ENCODE results near the gene FANCB. TPM values are rescaled to one million over a fixed set of nuclear protein-coding genes. Genes with fewer than 3 reads are reported as not detected.

Gene FANCB
- total RNA-seq, 2 experiments from 2014 or later: 9.9 to 12.0 TPM

GRCh38 chrX:14883826-14884225 lies 11.0 kb upstream of the FANCB start:
- Mint-ChIP-seq H3K27me3 (no peaks in the 10 kb centered on the region), H3K4me3 (no peak overlapping the region), H3K9me3 (peaks cover 1% of the 10 kb centered on the region), H3K4me1 (peaks cover 1% of the 10 kb centered on the region), H3K27ac (no peak overlapping the region), H3K36me3 (peaks cover 10% of the 10 kb centered on the region)
- no peak for ATAC-seq (ENCODE audit: low read depth)
- POLR2A ChIA-PET: no interaction called here
- no peak for DNase-seq

DNA sequence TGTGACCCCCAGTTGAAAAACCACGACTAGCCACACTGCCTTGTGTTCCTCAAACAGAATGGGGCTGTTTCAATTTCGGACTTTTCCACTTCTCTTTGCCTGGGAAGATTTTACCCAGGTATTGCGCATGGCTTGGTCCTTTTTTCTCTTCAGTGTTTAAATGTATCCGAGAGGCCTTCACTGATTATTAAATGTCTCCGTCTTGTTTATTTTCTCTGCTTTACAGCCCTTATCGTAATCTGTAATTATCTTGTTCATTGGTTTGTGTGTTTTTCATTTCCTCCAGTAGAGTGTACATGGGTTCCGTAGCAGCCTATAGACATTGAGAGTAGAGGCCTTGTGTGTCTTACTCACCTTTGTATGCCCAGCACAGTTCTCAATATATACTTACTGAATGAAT lies 2.8 kb upstream of the FANCB start:
- DNase-seq: no peak
- POLR2A ChIA-PET: no interaction called here
- Mint-ChIP-seq H3K4me1 (peaks cover 19% of the 10 kb centered on the region), H3K36me3 (peaks cover 15% of the 10 kb centered on the region), H3K27me3 (no peaks in the 10 kb centered on the region), H3K27ac (no peak overlapping the region), H3K4me3 (no peak overlapping the region), H3K9me3 (no peaks in the 10 kb centered on the region)
- no peak for ATAC-seq (ENCODE audit: low read depth)

- POLR2A ChIA-PET: interaction anchor here (1.1 to 1.5 kb wide), 2 partner anchors 13 to 1181 kb away, joined by 3 read pairs; no protein-coding TSS in a partner anchor
- no peaks in the 10 kb centered on the region for H3K27me3 Mint-ChIP-seq
- H3K4me3 Mint-ChIP-seq: peak overlapping the region; percentile 84
- ATAC-seq (ENCODE audit: low read depth): no peak
- peak overlapping the region; percentile 87 for H3K27ac Mint-ChIP-seq
- no peaks in the 10 kb centered on the region for H3K9me3 Mint-ChIP-seq
- H3K4me1 Mint-ChIP-seq: peaks cover 26% of the 10 kb centered on the region
- peaks cover 19% of the 10 kb centered on the region for H3K36me3 Mint-ChIP-seq
- DNase-seq: no peak
These were observed 794 bp upstream of the FANCB start for GRCh38 chrX:14873676-14874049.

DNA sequence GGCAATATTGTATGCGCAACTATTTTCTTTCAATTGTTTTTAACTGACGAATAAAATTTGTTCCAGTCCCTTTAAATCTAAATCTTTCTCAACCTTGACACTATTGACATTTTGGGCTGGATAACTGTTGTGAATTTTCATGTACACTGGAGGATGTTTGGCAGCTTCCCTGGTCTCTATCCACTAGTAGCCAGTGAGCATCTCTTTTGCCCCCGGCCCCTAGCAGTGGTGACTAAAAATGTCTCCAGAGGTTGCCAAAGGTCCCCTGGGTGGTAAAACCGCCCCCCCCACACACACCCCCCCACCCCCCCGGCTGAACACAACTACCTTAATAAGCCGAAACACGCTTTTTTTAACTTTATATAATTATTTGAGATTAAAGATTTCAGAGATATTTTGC lies 514 bp downstream of the FANCB start:
- Mint-ChIP-seq H3K36me3 (peaks cover 29% of the 10 kb centered on the region), H3K27ac (no peak overlapping the region), H3K4me3 (peak overlapping the region; percentile 84), H3K4me1 (peaks cover 26% of the 10 kb centered on the region), H3K27me3 (no peaks in the 10 kb centered on the region), H3K9me3 (peaks cover 2% of the 10 kb centered on the region)
- ATAC-seq (ENCODE audit: low read depth) (no peak), DNase-seq (no peak)
- POLR2A ChIA-PET: interaction anchor here (0.8 to 1.5 kb wide), 2 partner anchors 11 to 462 kb away, joined by 3 to 5 read pairs; no protein-coding TSS in a partner anchor

DNA sequence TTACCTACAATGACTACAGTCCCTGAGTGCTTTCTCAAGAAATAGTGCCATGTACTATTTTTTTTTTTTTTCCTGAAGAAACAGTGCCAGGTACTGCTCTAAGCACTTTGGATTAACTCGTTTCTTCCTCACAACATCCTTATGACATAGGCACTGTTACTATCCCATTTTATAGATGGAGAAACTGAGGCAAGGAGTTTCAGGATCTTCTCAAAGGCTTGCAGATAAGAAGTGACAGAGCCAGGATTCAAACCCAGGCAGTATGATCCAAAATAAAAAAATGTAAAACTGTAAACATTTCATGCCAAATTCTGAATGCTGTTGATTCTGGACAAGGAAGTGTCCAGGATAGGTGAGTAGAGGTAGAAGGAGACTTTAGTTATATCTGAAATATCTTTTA lies 1.1 kb downstream of the FANCB start:
- POLR2A ChIA-PET: no interaction called here
- no peak overlapping the region for H3K27ac Mint-ChIP-seq
- no peaks in the 10 kb centered on the region for H3K27me3 Mint-ChIP-seq
- peaks cover 30% of the 10 kb centered on the region for H3K36me3 Mint-ChIP-seq
- peaks cover 25% of the 10 kb centered on the region for H3K4me1 Mint-ChIP-seq
- H3K9me3 Mint-ChIP-seq: peaks cover 2% of the 10 kb centered on the region
- peak overlapping the region; percentile 84 for H3K4me3 Mint-ChIP-seq
- DNase-seq: no peak
- no peak for ATAC-seq (ENCODE audit: low read depth)

GRCh38 chrX:14865201-14865600 lies 7.7 kb downstream of the FANCB start:
- DNase-seq (no peak), ATAC-seq (ENCODE audit: low read depth) (no peak)
- Mint-ChIP-seq H3K4me1 (peaks cover 5% of the 10 kb centered on the region), H3K36me3 (peaks cover 30% of the 10 kb centered on the region), H3K9me3 (peaks cover 2% of the 10 kb centered on the region), H3K27me3 (no peaks in the 10 kb centered on the region), H3K27ac (no peak overlapping the region), H3K4me3 (no peak overlapping the region)
- POLR2A ChIA-PET: no interaction called here

DNA sequence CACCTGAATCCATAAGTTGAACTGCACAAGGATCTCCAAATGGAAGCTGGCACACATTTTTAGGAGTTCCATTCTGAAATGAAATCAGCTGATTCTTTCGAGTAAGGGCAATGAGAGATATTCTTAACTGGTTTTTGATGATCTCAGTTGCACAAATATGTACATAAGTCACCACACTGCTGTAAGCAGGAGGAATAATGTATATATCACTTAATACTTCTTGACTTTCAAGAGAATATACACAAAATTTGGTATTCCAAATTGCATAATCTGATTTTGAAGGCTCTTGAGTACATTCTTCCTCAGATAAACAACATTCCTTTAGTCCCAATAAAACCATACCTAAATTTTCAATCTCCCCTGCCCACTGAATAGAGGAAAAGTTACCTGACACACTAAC lies 8.2 kb downstream of the FANCB start:
- no peak overlapping the region for H3K4me3 Mint-ChIP-seq
- DNase-seq (no peak), ATAC-seq (ENCODE audit: low read depth) (no peak)
- peaks cover 2% of the 10 kb centered on the region for H3K9me3 Mint-ChIP-seq
- peaks cover 5% of the 10 kb centered on the region for H3K4me1 Mint-ChIP-seq
- POLR2A ChIA-PET: no interaction called here
- H3K27ac Mint-ChIP-seq: no peak overlapping the region
- H3K36me3 Mint-ChIP-seq: peaks cover 29% of the 10 kb centered on the region
- H3K27me3 Mint-ChIP-seq: no peaks in the 10 kb centered on the region

DNA sequence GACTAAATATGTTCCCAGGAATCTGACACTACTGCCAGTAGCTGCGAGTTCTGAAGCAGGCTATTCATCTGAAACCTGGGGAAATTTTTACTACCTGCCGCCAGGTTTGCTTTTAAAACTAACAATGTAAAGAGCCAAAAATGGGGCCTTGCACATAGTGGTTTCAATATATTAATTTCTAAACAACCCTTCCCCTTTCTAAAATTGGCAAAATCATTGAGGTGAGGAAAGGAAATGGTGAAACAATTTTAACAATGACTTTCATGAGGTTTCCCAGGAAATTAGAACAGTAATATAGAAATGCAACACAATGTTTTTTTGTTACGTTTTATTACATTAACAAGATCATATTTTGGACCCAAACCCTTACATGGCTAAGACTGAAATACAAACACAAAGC lies 21.3 kb downstream of the FANCB start:
- ATAC-seq (ENCODE audit: low read depth) (no peak), DNase-seq (no peak)
- no peak overlapping the region for H3K4me3 Mint-ChIP-seq
- no peak overlapping the region for H3K27ac Mint-ChIP-seq
- peaks cover 10% of the 10 kb centered on the region for H3K36me3 Mint-ChIP-seq
- POLR2A ChIA-PET: no interaction called here
- H3K27me3 Mint-ChIP-seq: no peaks in the 10 kb centered on the region
- H3K9me3 Mint-ChIP-seq: no peaks in the 10 kb centered on the region
- H3K4me1 Mint-ChIP-seq: peaks cover 2% of the 10 kb centered on the region

- no peaks in the 10 kb centered on the region for H3K27me3 Mint-ChIP-seq
- H3K36me3 Mint-ChIP-seq: peaks cover 12% of the 10 kb centered on the region
- no peak for ATAC-seq (ENCODE audit: low read depth)
- H3K4me1 Mint-ChIP-seq: peaks cover 2% of the 10 kb centered on the region
- H3K9me3 Mint-ChIP-seq: no peaks in the 10 kb centered on the region
- no peak for DNase-seq
- no peak overlapping the region for H3K27ac Mint-ChIP-seq
- POLR2A ChIA-PET: no interaction called here
- H3K4me3 Mint-ChIP-seq: no peak overlapping the region
These were observed 29.2 kb downstream of the FANCB start for GRCh38 chrX:14843666-14844065.

DNA sequence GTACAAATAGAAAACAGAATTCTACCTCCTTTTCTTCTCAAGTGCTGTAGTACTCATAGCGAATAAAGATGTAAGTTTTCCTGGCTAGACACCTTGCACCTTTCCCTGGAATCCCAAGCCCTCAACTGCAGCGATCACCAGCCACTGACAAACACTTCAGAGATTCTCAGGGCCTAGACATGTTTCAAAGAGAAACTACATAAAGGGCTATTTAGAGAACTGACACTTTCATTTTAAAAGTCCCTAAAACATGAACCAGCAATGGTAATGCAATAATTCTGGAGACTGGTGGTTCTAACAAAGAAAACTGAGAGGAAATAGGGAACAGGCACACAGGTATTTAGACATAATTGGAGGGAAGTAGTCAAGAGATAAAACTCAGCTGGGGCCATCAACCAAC lies 35.7 kb downstream of the FANCB start:
- no peak overlapping the region for H3K27ac Mint-ChIP-seq
- no peak for ATAC-seq (ENCODE audit: low read depth)
- POLR2A ChIA-PET: no interaction called here

DNA sequence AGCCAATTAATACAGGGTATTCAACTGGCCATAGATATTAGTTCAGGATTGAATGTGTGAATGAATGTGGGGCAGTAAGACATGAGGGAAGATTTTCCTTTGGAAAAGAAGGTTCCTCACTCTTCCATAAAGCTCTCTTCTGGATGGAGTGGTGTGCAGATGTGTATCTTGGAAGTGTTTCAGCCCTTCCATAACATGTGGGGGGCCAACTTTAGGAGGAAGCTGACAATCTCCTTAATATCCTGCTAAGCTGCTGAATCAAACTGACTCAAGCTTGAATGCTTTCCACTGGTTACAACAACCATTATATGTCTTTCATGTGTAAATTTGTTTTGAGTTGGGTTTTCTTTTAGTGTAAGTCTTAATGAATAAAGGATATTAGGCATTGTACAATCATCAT lies 40.3 kb downstream of the FANCB start:
- POLR2A ChIA-PET: no interaction called here
- no peaks in the 10 kb centered on the region for H3K9me3 Mint-ChIP-seq
- DNase-seq: no peak
- ATAC-seq (ENCODE audit: low read depth): no peak
- no peaks in the 10 kb centered on the region for H3K27me3 Mint-ChIP-seq
- peaks cover 27% of the 10 kb centered on the region for H3K36me3 Mint-ChIP-seq
- H3K27ac Mint-ChIP-seq: no peak overlapping the region
- H3K4me3 Mint-ChIP-seq: no peak overlapping the region
- H3K4me1 Mint-ChIP-seq: no peaks in the 10 kb centered on the region

More for the DNA sequence above, 35.7 kb downstream of the FANCB start:
- Mint-ChIP-seq H3K4me1 (no peaks in the 10 kb centered on the region), H3K36me3 (peaks cover 23% of the 10 kb centered on the region), H3K27me3 (no peaks in the 10 kb centered on the region), H3K9me3 (no peaks in the 10 kb centered on the region), H3K4me3 (no peak overlapping the region)
- DNase-seq: no peak

DNA sequence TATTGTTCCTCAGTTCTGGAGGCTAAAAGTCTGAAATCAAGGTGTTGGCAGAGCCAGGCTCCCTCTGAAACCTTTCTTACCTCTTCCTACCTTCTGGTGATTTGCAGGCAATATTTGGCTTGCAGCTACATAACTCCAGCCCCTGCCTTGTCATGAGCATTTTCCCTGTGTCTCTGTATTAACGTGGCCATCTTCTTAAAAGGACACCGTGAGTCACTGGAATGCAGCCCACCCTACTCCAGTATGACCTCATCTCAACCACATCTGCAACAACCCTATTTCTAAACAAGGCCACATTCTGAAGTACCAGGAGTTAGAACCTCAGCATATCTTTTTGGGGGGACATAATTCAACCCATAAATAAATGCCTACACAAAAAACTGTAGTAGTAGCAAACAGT lies 40.7 kb downstream of the FANCB start:
- Mint-ChIP-seq H3K4me3 (no peak overlapping the region), H3K4me1 (no peaks in the 10 kb centered on the region), H3K27ac (no peak overlapping the region), H3K27me3 (no peaks in the 10 kb centered on the region), H3K9me3 (no peaks in the 10 kb centered on the region), H3K36me3 (peaks cover 25% of the 10 kb centered on the region)
- POLR2A ChIA-PET: no interaction called here
- ATAC-seq (ENCODE audit: low read depth) (no peak), DNase-seq (no peak)

GRCh38 chrX:14829643-14830042 lies 43.2 kb downstream of the FANCB start:
- ATAC-seq (ENCODE audit: low read depth): no peak
- no peak for DNase-seq
- no peaks in the 10 kb centered on the region for H3K27me3 Mint-ChIP-seq
- POLR2A ChIA-PET: no interaction called here
- H3K9me3 Mint-ChIP-seq: no peaks in the 10 kb centered on the region
- no peak overlapping the region for H3K4me3 Mint-ChIP-seq
- no peaks in the 10 kb centered on the region for H3K4me1 Mint-ChIP-seq
- no peak overlapping the region for H3K27ac Mint-ChIP-seq
- peaks cover 12% of the 10 kb centered on the region for H3K36me3 Mint-ChIP-seq

DNA sequence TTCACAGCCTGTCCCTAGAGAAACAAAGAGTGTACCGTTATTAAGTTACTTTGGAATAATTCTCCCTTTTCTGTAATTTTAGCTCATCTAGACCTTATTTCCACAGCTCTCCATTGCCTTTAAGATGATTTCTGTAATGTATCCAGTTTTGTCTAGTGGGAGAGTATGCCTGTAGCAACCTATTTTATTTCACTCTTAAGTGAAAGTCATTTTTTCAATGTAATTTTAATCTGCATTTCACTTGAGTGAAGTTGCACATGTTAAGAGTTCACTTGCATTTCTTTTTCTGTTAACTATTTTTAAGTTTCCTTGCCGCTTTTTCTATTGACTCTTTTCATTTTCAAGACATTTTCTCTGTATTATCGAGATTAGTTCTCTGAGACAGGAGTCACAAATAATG lies 46.5 kb downstream of the FANCB start:
- POLR2A ChIA-PET: no interaction called here
- no peaks in the 10 kb centered on the region for H3K9me3 Mint-ChIP-seq
- H3K27me3 Mint-ChIP-seq: no peaks in the 10 kb centered on the region
- no peaks in the 10 kb centered on the region for H3K4me1 Mint-ChIP-seq
- H3K27ac Mint-ChIP-seq: no peak overlapping the region
- DNase-seq: no peak
- H3K4me3 Mint-ChIP-seq: no peak overlapping the region
- H3K36me3 Mint-ChIP-seq: peaks cover 5% of the 10 kb centered on the region
- no peak for ATAC-seq (ENCODE audit: low read depth)

- Mint-ChIP-seq H3K27me3 (no peaks in the 10 kb centered on the region), H3K4me3 (no peak overlapping the region), H3K4me1 (no peaks in the 10 kb centered on the region), H3K27ac (no peak overlapping the region), H3K9me3 (no peaks in the 10 kb centered on the region), H3K36me3 (peaks cover 4% of the 10 kb centered on the region)
- no peak for ATAC-seq (ENCODE audit: low read depth)
- POLR2A ChIA-PET: no interaction called here
- no peak for DNase-seq
These were observed 47.0 kb downstream of the FANCB start for GRCh38 chrX:14825851-14826250.

Measured in activated naive CD8-positive, alpha-beta T cell treated with anti-CD3 and anti-CD28 coated beads, Interleukin-2, amount 10 ng/mL, durations not matched to agents 7 days and 5 days (primary cell).